ENCODE measurements around the gene NQO2.
"Not testable (repeated sequence)": the region's sequence is repeated elsewhere in the genome, so short reads cannot be mapped to it uniquely, and the experiment has no call there.

Gene NQO2

GRCh38 chr6:3061501-3061941 is 61.8 kb downstream of the NQO2 start:
- Histone ChIP-seq H3K4me3 (ENCODE audit: low read depth, low read length) (no peak overlapping the region), H3K36me3 (replicated peaks) (no peaks in the 10 kb centered on the region), H3K27me3 (replicated peaks) (no peaks in the 10 kb centered on the region), H3K27ac (no peak overlapping the region)
- peak; percentile 33 for TF ChIP-seq CTCF (IDR thresholded peaks at IDR 0.05; ENCODE audit: low read depth, low read length, missing control alignments)
- in situ Hi-C loops (cut with HindIII; ENCODE audit: low pct_ligation_motif_present, low sequenced_read_pairs) = no loop called here
- peak; percentile 89 for DNase-seq

DNA sequence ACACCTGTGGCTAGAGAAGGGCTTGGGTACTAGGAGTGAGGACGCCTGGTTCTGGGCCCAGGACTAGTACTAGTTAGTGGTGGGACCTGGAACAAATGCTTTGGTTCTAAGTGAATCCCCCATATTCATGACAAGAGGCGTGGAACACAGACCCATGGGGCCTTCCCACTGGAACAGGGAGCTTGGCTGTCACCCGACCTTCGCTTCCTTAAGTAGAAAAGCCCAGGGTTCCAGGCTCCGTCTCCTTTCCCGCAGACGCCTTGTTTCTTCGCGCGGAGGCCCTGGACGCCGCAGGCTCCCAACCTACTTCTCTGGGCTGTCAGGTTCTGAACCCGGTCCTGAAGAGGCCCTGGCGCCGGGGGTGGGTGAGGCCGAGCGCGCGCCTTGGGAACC is 63.6 kb downstream of the NQO2 start:
- H3K27me3 ChIP-seq (replicated peaks); in situ Hi-C loops (cut with HindIII; ENCODE audit: low pct_ligation_motif_present, low sequenced_read_pairs); H3K27ac ChIP-seq; H3K36me3 ChIP-seq (replicated peaks); DNase-seq: not testable (repeated sequence)
- peak overlapping the region; percentile 67 for H3K4me3 ChIP-seq (ENCODE audit: low read depth, low read length)

- no peak for TF ChIP-seq CTCF (IDR thresholded peaks at IDR 0.05; ENCODE audit: low read depth, low read length, missing control alignments)
- peak; percentile 70 for DNase-seq
- peak overlapping the region; percentile 43 for H3K27ac ChIP-seq
- no peaks in the 10 kb centered on the region for H3K27me3 ChIP-seq (replicated peaks)
- in situ Hi-C loops (cut with HindIII; ENCODE audit: low pct_ligation_motif_present, low sequenced_read_pairs) = no loop called here
- peak overlapping the region; percentile 67 for H3K4me3 ChIP-seq (ENCODE audit: low read depth, low read length)
- H3K36me3 ChIP-seq (replicated peaks) = no peaks in the 10 kb centered on the region
Observed at GRCh38 chr6:3063733-3064700, 64.3 kb downstream of the NQO2 start.

- Histone ChIP-seq H3K27me3 (replicated peaks) (no peaks in the 10 kb centered on the region), H3K4me3 (ENCODE audit: low read depth, low read length) (peak within 1 kb of the TSS; percentile 74), H3K27ac (peak within 1 kb of the TSS; percentile 96), H3K36me3 (replicated peaks) (peaks cover 3% of the 10 kb centered on the region)
- DNase-seq = peak; percentile 78
- in situ Hi-C loops (cut with HindIII; ENCODE audit: low pct_ligation_motif_present, low sequenced_read_pairs) = no loop called here
- TF ChIP-seq CTCF (IDR thresholded peaks at IDR 0.05; ENCODE audit: low read depth, low read length, missing control alignments) = peak; percentile 34
Observed at GRCh38 chr6:3068329-3069214, 68.9 kb downstream of the NQO2 start, which contains the start of gene RIPK1. TSS of gene RIPK1 (plus strand) at chr6:3068494. CDS start at chr6:3076824, 8,330 bp downstream.
